ENCODE data around the gene SPEN. TPM values are rescaled to one million over a fixed set of nuclear protein-coding genes. Genes with fewer than 3 reads are reported as not detected.

The SPEN gene
- total RNA-seq, 2 experiments from 2014 or later = 59.8 to 60.3 TPM

DNA sequence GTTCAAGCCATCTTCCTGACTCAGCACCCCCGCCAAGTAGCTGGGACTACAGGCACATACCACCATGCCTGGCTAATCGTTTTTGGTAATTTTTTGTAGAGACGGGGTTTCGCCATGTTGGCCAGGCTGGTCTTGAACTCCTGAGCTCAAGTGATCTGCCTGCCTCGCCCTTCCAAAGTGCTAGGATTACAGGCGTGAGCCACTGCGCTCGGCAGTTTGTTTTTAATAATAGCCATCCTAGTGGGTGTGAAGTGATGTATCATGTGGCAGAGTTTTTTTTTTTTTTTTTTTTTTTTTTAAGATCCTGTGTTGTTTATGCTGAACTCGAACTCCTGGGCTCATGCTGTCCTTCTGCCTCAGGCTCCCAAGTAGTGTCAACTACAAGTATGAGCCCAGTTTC is 51.8 kb downstream of the SPEN start:
- H3K4me1 Mint-ChIP-seq (ENCODE audit: low read depth) = peaks cover 49% of the 10 kb centered on the region
- H3K27ac Mint-ChIP-seq = no peak overlapping the region
- intact Hi-C loops (cut with micrococcal nuclease) = no loop called here
- no peaks in the 10 kb centered on the region for H3K27me3 Mint-ChIP-seq
- DNase-seq = no peak
- ChIA-PET CTCF (no interaction called here), POLR2A (interaction anchor here (0.7 kb wide), 1 partner anchor 13 kb away, joined by 3 read pairs; no protein-coding TSS in a partner anchor)
- H3K36me3 Mint-ChIP-seq (ENCODE audit: low read depth) = peaks cover 25% of the 10 kb centered on the region
- TF ChIP-seq, protein P1, sequence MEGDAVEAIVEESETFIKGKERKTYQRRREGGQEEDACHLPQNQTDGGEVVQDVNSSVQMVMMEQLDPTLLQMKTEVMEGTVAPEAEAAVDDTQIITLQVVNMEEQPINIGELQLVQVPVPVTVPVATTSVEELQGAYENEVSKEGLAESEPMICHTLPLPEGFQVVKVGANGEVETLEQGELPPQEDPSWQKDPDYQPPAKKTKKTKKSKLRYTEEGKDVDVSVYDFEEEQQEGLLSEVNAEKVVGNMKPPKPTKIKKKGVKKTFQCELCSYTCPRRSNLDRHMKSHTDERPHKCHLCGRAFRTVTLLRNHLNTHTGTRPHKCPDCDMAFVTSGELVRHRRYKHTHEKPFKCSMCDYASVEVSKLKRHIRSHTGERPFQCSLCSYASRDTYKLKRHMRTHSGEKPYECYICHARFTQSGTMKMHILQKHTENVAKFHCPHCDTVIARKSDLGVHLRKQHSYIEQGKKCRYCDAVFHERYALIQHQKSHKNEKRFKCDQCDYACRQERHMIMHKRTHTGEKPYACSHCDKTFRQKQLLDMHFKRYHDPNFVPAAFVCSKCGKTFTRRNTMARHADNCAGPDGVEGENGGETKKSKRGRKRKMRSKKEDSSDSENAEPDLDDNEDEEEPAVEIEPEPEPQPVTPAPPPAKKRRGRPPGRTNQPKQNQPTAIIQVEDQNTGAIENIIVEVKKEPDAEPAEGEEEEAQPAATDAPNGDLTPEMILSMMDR (IDR thresholded peaks at IDR 0.05) = no peak
- H3K9me3 Mint-ChIP-seq = no peaks in the 10 kb centered on the region
- H3K4me3 Mint-ChIP-seq = no peak overlapping the region
- no peak for ATAC-seq

DNA sequence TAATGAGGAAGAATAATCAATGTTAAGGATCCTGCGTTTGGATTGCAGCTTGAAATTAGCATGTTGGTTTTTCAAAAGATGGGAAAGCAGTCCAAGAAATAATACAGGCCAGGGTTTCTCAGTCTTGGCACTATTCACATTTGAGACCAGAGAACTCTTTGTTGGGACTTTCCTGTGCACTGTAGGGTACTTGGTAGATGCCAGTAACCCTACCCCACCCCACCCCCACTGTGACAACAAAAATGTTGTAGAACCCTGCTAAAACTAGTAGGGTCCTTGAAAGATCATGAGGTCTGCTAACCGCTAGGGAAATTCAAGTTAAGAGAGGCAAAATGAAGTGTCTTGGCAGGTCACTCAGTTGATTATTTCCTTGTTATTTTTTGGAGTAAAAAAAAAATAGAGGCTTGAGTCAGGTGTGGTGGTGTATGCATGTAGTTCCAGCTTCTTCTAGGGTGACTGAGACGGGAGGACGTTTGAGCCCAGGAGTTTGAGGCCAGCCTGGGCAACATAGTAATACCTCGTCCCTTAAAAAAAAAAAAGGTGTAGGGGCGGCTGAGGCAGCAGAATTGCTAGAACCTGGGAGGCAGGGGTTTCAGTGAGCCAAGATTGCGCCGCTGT is 53.3 kb downstream of the SPEN start:
- peaks cover 48% of the 10 kb centered on the region for H3K4me1 Mint-ChIP-seq (ENCODE audit: low read depth)
- intact Hi-C loops (cut with micrococcal nuclease) = no loop called here
- DNase-seq = no peak
- ATAC-seq = no peak
- peaks cover 23% of the 10 kb centered on the region for H3K36me3 Mint-ChIP-seq (ENCODE audit: low read depth)
- no peak overlapping the region for H3K4me3 Mint-ChIP-seq
- TF ChIP-seq, protein P1 (IDR thresholded peaks at IDR 0.05) = no peak
- H3K27me3 Mint-ChIP-seq = no peaks in the 10 kb centered on the region
- H3K27ac Mint-ChIP-seq = no peak overlapping the region
- ChIA-PET POLR2A (interaction anchor here (0.6 to 0.9 kb wide), 2 partner anchors 11 to 68 kb away, joined by 3 read pairs; no protein-coding TSS in a partner anchor), CTCF (interaction anchor here (0.6 to 0.7 kb wide), 2 partner anchors 63 to 145 kb away, joined by 4 read pairs; no protein-coding TSS in a partner anchor)
- no peaks in the 10 kb centered on the region for H3K9me3 Mint-ChIP-seq

DNA sequence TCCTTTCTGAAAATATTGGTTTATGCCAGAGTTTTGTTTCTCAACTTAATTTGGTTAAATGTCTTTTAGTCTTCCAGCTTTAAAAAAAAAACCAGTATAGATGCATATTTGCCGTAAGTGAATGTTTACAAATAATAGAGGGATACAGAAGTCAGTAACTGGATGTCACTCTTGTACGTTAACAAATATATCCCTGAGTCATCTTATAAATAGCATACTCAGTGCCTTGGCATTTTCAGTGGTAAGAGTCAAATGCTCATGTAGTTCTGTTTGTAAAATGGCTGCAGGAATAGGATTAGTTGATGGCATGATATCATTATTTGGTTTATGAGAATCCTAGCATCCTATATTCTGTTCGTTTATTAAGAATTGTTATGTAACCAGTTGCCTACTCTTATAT is 55.4 kb downstream of the SPEN start:
- TF ChIP-seq, protein P1 (IDR thresholded peaks at IDR 0.05) = no peak
- DNase-seq (no peak), ATAC-seq (no peak)
- Mint-ChIP-seq H3K4me1 (ENCODE audit: low read depth) (peaks cover 39% of the 10 kb centered on the region), H3K36me3 (ENCODE audit: low read depth) (peaks cover 15% of the 10 kb centered on the region), H3K27ac (no peak overlapping the region), H3K27me3 (no peaks in the 10 kb centered on the region), H3K4me3 (no peak overlapping the region), H3K9me3 (no peaks in the 10 kb centered on the region)
- POLR2A ChIA-PET = no interaction called here
- intact Hi-C loops (cut with micrococcal nuclease) = no loop called here
- CTCF ChIA-PET = interaction anchor here (1.7 kb wide), 1 partner anchor 87 kb away, joined by 5 read pairs; no protein-coding TSS in a partner anchor

DNA sequence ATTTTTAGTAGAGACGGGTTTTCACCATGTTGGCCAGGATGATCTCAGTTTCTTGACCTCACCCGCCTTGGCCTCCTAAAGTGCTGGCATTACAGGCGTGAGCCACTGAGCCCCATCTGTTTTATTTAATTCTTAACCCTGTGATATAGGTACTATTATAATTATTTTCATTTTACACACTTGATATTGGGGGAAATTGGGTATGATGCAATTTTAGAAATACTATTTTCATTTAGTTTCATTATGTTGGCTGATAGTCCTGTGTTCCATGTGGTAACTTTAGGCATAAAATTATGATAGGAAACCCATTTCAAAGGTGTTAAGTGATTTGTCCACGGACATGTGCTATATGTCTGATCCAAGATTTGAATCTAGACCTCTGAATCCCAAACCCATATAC is 61.1 kb downstream of the SPEN start:
- Mint-ChIP-seq H3K4me1 (ENCODE audit: low read depth) (peaks cover 17% of the 10 kb centered on the region), H3K9me3 (no peaks in the 10 kb centered on the region), H3K27ac (no peak overlapping the region), H3K36me3 (ENCODE audit: low read depth) (peaks cover 35% of the 10 kb centered on the region), H3K27me3 (no peaks in the 10 kb centered on the region), H3K4me3 (no peak overlapping the region)
- ChIA-PET POLR2A (no interaction called here), CTCF (no interaction called here)
- intact Hi-C loops (cut with micrococcal nuclease) = no loop called here
- TF ChIP-seq, protein P1 (IDR thresholded peaks at IDR 0.05) = no peak
- ATAC-seq = no peak
- DNase-seq = no peak

DNA sequence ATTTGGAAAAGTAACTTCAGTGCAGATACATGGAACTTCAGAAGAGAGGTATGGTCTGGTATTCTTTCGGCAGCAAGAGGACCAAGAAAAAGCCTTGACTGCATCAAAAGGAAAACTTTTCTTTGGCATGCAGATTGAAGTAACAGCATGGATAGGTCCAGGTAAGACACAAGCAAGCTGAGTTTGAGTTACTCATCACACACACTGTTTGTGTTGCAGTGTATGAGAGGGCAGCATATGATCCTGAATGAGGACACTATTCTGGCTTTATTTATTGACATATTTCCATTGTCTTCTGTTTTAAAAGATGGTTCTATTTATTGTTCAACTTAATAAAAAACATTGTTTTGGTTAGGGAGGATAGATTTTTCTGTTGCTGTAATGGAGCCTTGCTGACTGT is 63.6 kb downstream of the SPEN start:
- CTCF ChIA-PET = interaction anchor here (2.4 kb wide), 1 partner anchor 96 kb away, joined by 9 read pairs; no protein-coding TSS in a partner anchor
- TF ChIP-seq, protein P1 (IDR thresholded peaks at IDR 0.05) = no peak
- Mint-ChIP-seq H3K36me3 (ENCODE audit: low read depth) (peaks cover 47% of the 10 kb centered on the region), H3K27me3 (no peaks in the 10 kb centered on the region), H3K27ac (no peak overlapping the region), H3K4me1 (ENCODE audit: low read depth) (peaks cover 25% of the 10 kb centered on the region), H3K4me3 (no peak overlapping the region), H3K9me3 (no peaks in the 10 kb centered on the region)
- ATAC-seq (no peak), DNase-seq (no peak)
- intact Hi-C loops (cut with micrococcal nuclease) = no loop called here
- POLR2A ChIA-PET = interaction anchor here (1.3 kb wide), 1 partner anchor 55 kb away, joined by 3 read pairs; no protein-coding TSS in a partner anchor
